Measurements from ENCODE around the gene IMPG1. TPM values are rescaled to one million over a fixed set of nuclear protein-coding genes. Genes with fewer than 3 reads are reported as not detected.

Gene IMPG1
- total and polyA plus RNA-seq, 10 of the 15 experiments (the other 5 are each of a cell fraction or from before 2014, with no cell fraction given), result not detected

- TF ChIP-seq BCLAF1 (IDR thresholded peaks at IDR 0.05) (no peak), EGR1 (IDR thresholded peaks at IDR 0.05; ENCODE audit: borderline replicate concordance in 1 of 2, low read depth in 2 of 2, low read length in 2 of 2) (no peak), STAT1 (conservative IDR thresholded peaks at IDR 0.05) (no peak), KAT2A (conservative IDR thresholded peaks at IDR 0.05; ENCODE audit: control insufficient read depth, low read depth, low read length) (no peak), SMC3 (IDR thresholded peaks at IDR 0.05; ENCODE audit: borderline replicate concordance, low read length) (no peak), MEF2B (IDR thresholded peaks at IDR 0.05; ENCODE audit: partially characterized antibody, poor library complexity, severe bottlenecking) (no peak)
- TF ChIP-seq, protein P1, sequence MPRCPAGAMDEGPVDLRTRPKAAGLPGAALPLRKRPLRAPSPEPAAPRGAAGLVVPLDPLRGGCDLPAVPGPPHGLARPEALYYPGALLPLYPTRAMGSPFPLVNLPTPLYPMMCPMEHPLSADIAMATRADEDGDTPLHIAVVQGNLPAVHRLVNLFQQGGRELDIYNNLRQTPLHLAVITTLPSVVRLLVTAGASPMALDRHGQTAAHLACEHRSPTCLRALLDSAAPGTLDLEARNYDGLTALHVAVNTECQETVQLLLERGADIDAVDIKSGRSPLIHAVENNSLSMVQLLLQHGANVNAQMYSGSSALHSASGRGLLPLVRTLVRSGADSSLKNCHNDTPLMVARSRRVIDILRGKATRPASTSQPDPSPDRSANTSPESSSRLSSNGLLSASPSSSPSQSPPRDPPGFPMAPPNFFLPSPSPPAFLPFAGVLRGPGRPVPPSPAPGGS (IDR thresholded peaks at IDR 0.05; ENCODE audit: borderline replicate concordance, insufficient read depth, low read depth, low read length, poor library complexity, severe bottlenecking), result no peak
These were observed 165.0 kb downstream of the IMPG1 start (continued) for GRCh38 chr6:75907444-75907843.

- Histone ChIP-seq H3K79me2 (ENCODE audit: control insufficient read depth, insufficient read depth, low read length) (no peaks in the 10 kb centered on the region), H3K4me3 (no peak overlapping the region), H3K4me2 (ENCODE audit: control insufficient read depth, insufficient read depth) (no peak overlapping the region), H2AFZ (ENCODE audit: control insufficient read depth, low read depth, low read length) (no peak overlapping the region), H3K9me3 (replicated peaks; ENCODE audit: control insufficient read depth, insufficient read depth, low read length) (no peaks in the 10 kb centered on the region), H4K20me1 (ENCODE audit: control insufficient read depth, insufficient read depth) (no peaks in the 10 kb centered on the region), H3K36me3 (ENCODE audit: control insufficient read depth in 2 of 2, insufficient read depth in 2 of 2, low read length in 1 of 2) (no peaks in the 10 kb centered on the region), H3K9ac (ENCODE audit: control insufficient read depth, insufficient read depth, low read length) (no peak overlapping the region), H3K27me3 (replicated peaks in 1 of 2; ENCODE audit: control insufficient read depth in 2 of 2, insufficient read depth in 2 of 2, low read length in 1 of 2) (no peaks in the 10 kb centered on the region), H3K27ac (ENCODE audit: control insufficient read depth, insufficient read depth) (no peak overlapping the region), H3K4me1 (ENCODE audit: control insufficient read depth, insufficient read depth, low read length) (no peaks in the 10 kb centered on the region)
- FAIRE-seq (no peak), DNase-seq (ENCODE audit: low read depth, low spot score) (no peak), ATAC-seq (no peak)
- CTCF ChIA-PET, result interaction anchor here (0.6 to 10.2 kb wide), 3 partner anchors 13 to 338 kb away, joined by 3 to 105 read pairs (median 3); no protein-coding TSS in a partner anchor
- WGBS (ENCODE audit: insufficient coverage, insufficient replicate concordance, low lambda C conversion rate, missing lambda C conversion rate), result 65% methylated on average over 3 of the region's 3 CpGs
- no TSS peak for BruUV-seq (replicated peaks)
- in situ Hi-C loops (cut with MboI), result no loop called here
- RAD21 ChIA-PET (ENCODE audit: unreplicated experiment), result interaction anchor here (1.6 kb wide), 1 partner anchor 14 kb away, joined by 5 read pairs; no protein-coding TSS in a partner anchor
- SMC1A ChIA-PET (ENCODE audit: uncharacterized antibody, unreplicated experiment), result interaction anchor here (0.9 to 1.4 kb wide), 3 partner anchors 8 to 13 kb away, joined by 3 to 6 read pairs (median 5); no protein-coding TSS in a partner anchor
- POLR2A ChIA-PET, result no interaction called here
- intact Hi-C loops (cut with micrococcal nuclease; ENCODE audit: unreplicated experiment), result no loop called here
- TF ChIP-seq, protein P2, sequence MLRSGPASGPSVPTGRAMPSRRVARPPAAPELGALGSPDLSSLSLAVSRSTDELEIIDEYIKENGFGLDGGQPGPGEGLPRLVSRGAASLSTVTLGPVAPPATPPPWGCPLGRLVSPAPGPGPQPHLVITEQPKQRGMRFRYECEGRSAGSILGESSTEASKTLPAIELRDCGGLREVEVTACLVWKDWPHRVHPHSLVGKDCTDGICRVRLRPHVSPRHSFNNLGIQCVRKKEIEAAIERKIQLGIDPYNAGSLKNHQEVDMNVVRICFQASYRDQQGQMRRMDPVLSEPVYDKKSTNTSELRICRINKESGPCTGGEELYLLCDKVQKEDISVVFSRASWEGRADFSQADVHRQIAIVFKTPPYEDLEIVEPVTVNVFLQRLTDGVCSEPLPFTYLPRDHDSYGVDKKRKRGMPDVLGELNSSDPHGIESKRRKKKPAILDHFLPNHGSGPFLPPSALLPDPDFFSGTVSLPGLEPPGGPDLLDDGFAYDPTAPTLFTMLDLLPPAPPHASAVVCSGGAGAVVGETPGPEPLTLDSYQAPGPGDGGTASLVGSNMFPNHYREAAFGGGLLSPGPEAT (IDR thresholded peaks at IDR 0.05; ENCODE audit: low read depth), result no peak
- TF ChIP-seq, protein P3, sequence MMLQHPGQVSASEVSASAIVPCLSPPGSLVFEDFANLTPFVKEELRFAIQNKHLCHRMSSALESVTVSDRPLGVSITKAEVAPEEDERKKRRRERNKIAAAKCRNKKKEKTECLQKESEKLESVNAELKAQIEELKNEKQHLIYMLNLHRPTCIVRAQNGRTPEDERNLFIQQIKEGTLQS (IDR thresholded peaks at IDR 0.05; ENCODE audit: borderline replicate concordance, extremely low read depth, low read depth, low read length), result no peak
- TF ChIP-seq HDGF (IDR thresholded peaks at IDR 0.05) (no peak), CHD2 (IDR thresholded peaks at IDR 0.05; ENCODE audit: borderline replicate concordance, low read depth, low read length) (no peak), ATF7 (IDR thresholded peaks at IDR 0.05; ENCODE audit: low read depth) (no peak), YBX1 (IDR thresholded peaks at IDR 0.05) (no peak)
- TF ChIP-seq, protein P4, sequence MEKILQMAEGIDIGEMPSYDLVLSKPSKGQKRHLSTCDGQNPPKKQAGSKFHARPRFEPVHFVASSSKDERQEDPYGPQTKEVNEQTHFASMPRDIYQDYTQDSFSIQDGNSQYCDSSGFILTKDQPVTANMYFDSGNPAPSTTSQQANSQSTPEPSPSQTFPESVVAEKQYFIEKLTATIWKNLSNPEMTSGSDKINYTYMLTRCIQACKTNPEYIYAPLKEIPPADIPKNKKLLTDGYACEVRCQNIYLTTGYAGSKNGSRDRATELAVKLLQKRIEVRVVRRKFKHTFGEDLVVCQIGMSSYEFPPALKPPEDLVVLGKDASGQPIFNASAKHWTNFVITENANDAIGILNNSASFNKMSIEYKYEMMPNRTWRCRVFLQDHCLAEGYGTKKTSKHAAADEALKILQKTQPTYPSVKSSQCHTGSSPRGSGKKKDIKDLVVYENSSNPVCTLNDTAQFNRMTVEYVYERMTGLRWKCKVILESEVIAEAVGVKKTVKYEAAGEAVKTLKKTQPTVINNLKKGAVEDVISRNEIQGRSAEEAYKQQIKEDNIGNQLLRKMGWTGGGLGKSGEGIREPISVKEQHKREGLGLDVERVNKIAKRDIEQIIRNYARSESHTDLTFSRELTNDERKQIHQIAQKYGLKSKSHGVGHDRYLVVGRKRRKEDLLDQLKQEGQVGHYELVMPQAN (conservative IDR thresholded peaks at IDR 0.05), result no peak
These were observed 165.6 kb downstream of the IMPG1 start for GRCh38 chr6:75906871-75907270.

Data from GM12878 (cell line).